ENCODE data around the gene TMPRSS3.
A peak's percentile ranks its signal among the peaks of the same experiment; 100 is the strongest.

TMPRSS3 gene

DNA sequence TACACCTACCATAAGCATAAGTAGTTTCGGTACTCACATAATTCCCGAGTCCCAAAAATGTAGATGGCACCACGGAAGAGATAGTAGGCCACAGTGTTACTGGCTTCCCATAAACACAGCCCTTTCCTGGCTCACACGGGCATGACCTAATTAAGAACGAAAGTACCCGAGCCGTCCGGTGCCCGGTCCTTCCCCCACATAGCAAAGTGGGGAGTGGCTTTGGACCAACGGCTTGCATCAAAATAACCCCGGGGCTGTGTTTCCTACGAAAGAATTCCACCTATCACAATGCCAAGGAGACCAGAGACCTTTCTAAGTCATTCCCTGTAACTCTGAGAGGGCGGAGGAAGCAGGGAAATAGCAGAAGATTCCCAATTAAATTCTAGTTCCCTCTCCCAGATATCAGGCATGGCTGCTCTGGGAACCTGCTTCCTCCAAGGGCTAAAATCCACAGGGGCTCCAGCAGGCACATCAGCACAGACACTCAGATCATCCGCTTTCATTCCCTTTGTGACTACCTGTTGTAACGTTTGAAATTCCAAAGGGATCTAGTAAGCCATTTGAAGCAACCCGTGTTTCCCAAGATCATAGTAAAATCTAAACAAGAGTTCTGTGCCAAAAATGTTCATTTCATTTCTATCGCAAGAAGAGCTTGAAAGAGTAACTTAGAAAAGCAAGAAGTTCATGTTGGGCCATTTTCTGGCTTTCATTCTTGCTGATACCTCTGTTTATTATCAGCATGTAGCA lies at the start of gene TMPRSS3:
Gene TMPRSS3, minus strand, starts transcription at position 148 of the 747 bp plus-strand sequence. CDS start 635 bp downstream, outside the sequence.
- DNase-seq (ENCODE audit: low read depth): no peak

DNA sequence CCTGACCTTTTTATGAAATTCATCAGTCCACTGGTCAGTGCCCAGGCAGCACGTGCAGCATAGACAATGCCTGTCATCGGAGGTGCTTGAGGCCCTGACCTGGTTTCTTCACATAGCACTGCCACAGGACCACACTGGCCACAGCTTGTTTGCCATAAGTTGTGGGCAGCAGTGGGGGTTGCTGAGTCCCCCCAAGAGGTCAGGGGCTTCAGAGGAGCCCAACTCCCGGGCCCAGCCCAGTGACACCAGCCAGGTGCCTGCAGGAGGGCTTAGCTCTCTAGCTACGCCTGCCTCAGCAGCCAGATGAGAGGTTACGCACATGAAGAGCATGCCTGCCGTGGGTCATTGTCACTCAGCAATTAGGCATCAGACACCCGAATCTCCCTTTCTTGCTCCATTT lies 49.5 kb upstream of the TMPRSS3 start:
- no peak for DNase-seq (ENCODE audit: low read depth)

DNA sequence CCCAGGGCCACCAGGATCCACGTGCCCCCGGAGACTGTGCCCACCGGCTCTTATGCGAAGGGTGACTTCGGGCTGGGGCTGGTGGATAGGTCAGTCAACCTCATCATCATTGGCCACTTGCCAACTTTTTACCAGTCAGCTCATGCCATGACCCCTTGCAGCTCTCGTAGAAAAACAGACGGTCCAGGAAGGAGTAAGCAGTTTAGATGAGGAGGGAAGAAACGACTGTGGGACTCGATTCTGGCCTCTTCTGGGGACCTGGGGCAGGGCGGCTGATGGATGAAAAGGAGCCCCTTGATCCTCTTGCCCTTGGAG lies 48.9 kb upstream of the TMPRSS3 start:
- DNase-seq (ENCODE audit: low read depth): no peak

DNA sequence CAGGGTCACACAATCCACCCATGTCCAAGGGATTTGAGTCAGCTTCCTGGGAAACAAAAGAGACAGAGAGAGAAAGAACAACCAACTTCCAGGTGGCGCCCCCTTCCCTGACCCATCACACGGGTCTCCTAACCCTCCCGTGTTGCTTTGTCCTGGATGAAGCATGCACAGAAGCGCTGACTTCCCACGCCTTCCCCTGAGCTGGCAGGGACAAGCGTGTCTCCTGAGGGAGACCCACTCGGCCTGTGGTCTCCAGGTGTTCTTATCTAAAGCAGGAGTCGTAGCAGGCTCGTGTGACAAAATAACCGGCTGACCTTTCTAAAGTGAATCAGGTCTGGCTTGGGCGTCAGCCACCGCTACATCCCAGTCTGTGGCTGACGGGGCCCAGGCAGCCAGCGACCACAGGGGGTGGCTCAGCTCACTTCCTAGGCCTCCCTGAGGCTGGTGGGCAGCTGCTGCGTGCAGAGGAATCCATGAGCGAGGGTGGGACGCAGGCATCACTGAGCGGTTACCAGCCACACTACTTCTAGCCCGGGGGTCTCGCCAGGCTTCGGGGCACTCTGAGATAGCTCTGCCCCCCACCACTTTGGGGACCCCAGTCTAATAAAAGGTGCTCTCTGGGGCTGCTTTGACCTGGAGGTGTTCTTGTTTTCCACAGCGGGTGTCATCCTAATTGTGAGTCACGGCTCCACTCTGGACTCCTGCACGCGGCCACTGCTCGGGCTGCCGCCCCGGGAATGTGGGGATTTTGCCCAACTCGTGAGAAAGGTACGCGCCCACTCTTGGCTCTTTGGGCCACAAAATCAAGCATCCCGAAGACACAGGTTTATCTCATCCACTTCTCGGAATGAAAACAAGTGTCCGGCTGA lies 48.3 kb upstream of the TMPRSS3 start:
- DNase-seq (ENCODE audit: low read depth): no peak

DNA sequence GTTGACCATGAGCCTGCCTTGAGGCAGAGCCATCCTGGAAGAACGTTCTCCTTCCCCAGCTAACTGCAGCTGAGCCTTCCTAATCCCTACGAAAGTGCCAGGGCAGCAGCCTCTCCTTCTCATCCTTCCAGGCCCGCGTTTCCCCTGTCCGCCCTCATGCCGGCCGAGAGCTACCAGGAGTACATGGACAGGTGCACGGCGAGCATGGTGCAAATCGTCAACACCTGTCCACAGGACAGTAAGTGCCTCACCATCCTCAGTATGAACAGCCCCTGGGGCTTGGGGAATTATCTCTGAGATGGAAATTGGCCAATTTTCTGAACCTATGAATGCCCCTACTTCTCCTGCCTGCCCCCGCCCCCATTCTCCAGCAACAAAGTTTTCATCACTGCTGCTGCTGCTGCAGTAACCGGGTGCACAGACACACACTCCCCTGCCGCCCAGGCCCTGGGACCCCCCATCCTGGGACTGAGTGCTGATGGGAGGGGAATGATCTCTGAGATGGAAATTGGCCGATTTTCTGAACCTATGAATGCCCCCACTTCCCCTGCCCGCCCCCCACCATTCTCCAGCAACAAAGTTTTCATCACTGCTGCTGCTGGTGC lies 47.4 kb upstream of the TMPRSS3 start:
- no peak for DNase-seq (ENCODE audit: low read depth)

DNA sequence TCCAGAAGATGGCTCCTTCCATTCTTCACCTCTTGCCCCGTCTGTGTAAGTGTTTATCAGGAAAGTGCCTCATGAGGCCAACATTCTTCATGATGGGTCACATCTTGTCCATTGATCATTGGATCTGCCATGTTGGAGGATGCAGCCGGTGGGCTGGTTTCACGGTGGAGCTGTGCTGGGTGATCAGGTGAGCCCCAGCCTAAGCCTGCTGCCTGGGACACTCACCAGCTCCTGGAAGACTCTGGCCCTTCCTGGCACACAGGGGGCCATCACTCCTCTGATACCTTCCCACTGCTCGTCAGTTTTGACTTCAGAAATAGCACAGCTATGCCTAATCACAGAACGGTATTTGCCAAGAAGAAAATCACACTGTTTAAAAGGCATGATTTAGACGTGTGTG lies 46.1 kb upstream of the TMPRSS3 start:
- no peak for DNase-seq (ENCODE audit: low read depth)

DNA sequence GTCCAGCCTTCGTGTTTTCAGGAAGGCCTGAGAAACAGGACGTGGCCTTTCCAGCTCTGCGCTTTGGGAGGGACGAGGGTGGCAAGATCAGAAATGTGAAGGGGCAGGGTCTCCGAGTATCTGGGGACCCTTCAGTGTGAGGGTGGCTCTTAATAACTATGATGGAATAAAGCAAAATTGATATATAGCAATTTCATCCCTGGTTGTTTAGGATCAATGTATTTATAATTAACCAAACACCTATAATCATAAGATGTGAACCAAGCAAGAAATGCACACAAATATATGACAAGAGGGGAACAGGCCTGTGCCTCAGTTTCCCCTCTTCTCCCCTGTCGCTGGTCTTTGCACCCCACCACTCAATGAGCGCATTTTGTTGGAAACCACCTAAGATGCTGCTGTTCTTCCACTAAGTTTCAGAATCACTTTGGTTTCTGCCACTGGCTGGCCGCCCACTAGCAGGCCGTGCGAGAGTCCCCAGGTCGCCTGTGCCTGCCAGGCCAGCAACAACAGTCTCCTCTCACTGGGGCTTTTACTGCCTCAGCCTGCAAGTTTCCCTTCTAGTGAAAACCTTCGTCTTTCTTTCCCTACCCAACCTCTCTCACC lies 44.4 kb upstream of the TMPRSS3 start:
- DNase-seq (ENCODE audit: low read depth): no peak

DNA sequence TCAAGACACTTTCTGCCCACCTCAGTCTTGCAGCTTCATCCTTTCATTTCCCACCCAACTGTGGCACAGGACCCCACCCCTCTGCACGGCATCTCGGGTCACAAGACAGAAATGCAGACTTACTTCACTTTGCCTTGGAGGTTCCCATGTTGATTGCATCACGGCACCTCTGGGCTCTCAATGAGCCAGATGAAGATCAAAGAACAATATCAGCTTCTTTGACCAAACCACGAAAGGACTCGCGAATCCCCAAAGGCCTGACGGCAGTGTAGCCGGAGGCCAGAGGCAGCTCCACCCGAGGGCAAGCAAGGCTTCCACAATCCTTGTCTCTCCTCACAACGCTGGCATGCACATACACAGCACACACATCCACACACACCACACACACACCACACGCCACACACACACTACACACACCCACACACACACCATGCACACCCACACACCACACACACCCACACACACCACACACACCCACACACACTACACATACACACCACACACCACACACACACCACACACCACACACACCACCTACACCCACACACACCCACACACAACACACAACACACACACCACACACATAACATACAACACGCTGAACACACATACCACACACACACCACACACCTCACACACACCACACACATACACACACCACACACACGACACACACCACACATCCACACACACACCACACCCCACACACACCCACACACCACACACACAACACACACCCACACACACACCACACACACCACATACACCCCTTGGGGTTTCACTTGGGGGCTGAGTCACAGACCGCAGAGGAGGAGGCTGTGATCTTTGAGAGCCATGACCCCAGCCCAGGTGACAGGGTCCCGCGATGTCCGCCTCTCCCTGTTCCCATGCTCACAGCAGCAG lies 43.7 kb upstream of the TMPRSS3 start:
- peak; percentile 38 for DNase-seq (ENCODE audit: low read depth)

DNA sequence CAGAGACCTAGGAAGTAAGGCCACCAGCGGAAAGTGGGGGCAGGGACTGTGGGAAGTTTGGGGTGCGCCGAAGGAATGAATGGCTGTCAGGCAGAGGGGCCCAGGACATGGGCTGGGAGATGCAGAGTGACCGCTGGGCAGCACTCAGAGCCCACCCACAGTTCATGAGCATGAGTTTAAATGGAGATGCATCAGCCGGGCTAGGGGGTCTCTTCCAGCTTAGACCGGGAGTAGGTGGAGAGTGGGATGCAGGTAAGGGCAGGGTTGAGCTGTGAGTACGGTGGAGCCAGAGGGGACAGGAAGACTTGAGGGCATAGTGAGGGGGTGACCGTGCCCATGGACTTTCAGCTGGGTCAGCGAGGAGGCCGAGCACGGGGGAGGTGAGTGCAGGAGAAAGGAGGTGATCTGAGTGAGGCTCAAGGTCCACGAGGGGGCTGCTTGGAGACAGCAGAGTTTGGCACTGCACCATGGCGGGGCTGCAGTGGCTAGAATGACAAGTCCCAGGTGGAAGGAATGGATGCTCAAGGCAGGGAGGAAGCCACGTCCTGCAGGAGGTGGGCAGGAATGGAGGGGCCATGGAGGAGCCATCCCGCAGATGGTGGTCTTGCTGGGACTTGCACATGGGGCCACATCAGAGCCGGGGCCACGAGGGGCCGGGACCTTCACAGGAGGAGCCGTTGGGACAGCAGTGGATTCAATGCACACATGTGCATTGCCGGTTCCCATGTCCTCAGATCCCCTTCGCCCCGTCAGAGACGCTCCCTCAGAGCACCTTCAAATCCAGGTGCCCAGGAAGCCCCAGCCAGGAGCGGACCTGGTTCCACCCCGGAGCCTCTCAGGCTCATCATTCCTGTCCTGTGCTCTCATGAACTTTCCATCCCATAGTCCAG lies 42.7 kb upstream of the TMPRSS3 start:
- no peak for DNase-seq (ENCODE audit: low read depth)

DNA sequence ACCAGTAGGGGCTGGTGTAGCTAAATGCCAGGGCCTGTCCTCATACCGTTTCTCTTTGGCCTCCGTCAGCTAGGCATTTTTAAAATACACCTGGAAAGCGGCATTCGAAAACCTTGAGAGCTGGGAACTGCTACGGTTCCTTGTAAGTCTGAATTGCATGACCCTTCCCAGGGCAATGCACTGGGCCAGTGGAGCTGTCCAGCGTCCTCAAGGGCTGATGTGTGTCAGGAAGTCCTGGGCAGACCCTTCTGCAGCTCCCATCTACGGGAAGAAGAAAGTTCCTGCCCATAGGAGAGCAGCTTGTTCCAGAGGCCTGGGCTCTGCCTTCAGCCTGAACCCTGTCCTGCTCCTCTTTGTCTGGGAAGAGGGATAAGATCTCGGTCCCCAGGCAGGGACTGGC lies 41.9 kb upstream of the TMPRSS3 start:
- DNase-seq (ENCODE audit: low read depth): no peak

DNA sequence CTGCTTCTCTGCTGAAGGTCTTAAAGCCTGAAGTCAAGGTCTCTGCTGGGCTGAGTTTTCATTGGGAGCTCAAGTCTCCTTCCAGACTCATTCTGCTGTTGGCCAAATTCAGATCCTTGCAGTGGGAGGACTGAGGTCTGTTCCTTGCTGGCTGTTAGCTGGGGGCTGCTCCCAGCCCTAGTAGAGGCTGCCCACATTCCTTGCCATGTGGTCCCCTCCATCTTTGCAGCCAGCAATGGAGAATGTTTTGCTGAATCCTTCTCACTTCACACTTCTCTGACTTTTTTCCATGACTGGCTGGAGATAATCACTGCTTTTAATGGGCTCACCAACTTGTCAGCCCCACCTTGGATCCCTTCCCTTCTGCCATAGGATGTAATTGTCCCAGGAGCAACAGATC lies 41.1 kb upstream of the TMPRSS3 start:
- DNase-seq (ENCODE audit: low read depth): no peak

DNA sequence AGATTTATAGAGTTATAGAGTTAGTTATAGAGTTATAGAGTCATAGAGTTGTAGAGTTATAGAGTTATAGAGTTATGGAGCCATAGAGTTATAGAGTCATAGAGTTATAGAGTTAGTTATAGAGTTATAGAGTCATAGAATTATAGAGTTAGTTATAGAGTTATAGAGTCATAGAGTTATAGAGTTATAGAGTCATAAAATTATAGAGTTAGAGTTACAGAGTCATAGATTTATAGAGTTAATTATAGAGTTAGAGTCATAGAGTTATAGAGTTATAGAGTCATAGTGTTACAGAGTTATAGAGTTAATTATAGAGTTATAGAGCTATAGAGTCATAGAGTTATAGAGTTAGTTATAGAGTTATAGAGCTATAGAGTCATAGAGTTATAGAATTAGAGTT lies 40.0 kb upstream of the TMPRSS3 start:
- no peak for DNase-seq (ENCODE audit: low read depth)

DNA sequence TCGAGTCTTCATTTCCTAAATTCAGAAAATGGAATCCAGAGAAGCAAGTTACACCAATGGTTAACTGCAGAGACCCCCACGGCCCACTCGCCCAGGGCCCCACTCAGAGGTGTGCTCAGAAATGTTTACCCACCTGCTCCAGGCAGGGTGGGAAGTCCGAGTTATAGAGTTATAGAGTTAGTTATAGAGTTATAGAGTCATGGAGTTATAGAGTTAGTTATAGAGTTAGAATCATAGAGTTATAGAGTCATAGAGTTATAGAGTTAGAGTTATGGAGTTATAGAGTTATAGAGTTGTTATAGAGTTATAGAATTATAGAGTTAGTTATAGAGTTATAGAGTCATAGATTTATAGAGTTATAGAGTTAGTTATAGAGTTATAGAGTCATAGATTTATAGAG lies 39.5 kb upstream of the TMPRSS3 start:
- no peak for DNase-seq (ENCODE audit: low read depth)

DNA sequence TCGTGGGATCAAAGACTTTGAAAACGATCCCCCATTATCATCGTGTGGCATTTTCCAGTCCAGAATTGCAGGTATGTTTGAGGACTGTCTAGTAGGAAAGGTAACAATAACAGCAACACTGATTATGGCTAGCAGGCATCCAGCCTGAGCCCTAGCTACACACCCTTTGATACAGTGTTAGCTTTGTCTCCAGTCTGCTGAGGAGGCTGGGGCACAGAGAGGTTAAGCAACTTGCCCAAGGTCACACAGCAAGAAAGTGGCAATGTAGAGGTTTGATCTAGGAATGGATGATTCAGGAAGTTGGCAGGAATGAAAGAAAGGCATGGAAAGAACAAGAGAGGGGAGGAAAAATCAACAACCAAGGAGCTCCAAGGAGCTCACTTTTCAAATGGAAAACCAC lies 39.0 kb upstream of the TMPRSS3 start:
- DNase-seq (ENCODE audit: low read depth): no peak

DNA sequence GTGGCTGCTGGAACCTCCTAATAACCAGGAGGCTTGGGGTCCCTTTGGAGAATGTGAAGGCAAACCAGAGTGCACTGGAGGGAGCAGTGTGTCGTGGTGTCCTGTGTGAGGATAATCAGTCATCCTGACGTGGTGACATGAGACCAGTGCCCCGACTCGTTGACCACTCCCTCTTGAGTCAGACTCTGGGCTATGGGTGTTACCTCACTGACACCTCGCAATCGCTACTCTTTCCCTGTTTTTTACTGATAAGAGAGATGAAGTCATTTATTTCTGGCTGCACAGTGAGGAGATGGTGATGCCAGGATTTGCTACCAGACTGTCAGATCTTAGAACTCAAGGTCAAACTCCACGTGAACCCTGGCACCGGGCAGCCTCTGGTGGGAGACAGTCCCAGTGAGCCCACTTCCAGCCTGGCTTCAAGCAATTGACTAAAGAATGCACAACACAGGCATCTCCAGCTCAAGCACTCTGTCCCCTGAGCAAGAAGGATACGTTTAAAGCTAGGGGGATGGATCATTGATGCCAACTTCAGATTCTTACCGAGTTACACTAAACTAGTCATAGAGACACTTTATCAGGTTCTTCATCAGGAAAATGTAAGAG lies 38.2 kb upstream of the TMPRSS3 start:
- no peak for DNase-seq (ENCODE audit: low read depth)

DNA sequence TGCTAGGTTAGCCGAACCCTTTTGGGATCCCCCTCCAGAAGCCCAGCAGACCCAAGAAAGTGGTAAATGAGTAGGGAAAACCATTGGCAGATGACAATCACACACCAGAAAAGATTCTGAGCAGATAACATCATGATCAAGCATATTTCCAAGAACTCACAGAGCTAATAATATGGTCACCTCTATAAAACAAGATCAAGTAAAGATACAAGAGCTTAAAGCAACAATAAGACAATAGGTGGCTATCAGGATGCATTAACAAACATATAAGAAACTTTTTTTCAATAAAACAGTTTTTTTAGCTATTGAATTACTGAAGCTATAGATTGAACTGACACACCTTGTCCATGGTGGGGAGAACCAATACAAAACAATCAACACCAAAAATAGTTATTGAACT lies 36.8 kb upstream of the TMPRSS3 start:
- no peak for DNase-seq (ENCODE audit: low read depth)

DNA sequence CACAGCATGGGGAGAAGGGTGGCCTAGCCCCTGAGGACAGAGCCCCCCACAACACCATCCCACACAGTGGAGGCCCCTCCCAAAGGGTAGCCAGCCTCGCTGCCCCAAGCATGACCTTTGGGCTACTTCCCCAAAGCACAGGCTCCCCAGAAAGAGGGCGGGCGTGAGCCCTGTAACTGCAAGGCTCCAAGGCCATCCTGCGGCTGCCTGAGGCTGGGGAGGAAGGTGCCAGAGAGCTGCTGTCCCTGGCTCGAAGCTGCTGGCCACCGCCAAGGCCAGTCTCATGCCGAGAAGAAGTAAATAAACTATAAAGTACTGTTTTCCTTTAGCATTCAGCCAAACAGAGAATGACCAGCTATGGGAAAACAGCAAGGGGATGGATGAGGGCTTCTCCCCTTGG lies 35.3 kb upstream of the TMPRSS3 start:
- no peak for DNase-seq (ENCODE audit: low read depth)

DNA sequence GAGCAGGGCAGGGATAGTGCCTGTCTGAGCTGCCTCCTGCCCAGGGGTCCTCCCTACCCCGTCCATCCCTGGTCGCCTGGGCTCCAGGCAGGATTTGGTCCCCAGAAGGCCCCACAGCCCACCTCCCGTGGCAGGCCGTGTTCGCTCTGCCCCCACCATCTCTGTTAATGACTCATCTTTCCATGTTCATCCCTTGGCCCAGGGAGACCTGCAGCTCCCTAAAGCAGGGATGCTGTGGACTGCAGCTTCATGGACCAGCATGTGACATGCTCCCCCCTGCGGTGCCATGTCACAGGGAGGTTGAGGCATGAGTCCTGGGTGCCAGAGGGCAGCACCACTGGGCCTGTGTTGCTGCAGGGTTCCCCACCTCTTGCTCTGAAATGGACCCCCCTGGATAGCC lies 34.7 kb upstream of the TMPRSS3 start:
- no peak for DNase-seq (ENCODE audit: low read depth)

DNA sequence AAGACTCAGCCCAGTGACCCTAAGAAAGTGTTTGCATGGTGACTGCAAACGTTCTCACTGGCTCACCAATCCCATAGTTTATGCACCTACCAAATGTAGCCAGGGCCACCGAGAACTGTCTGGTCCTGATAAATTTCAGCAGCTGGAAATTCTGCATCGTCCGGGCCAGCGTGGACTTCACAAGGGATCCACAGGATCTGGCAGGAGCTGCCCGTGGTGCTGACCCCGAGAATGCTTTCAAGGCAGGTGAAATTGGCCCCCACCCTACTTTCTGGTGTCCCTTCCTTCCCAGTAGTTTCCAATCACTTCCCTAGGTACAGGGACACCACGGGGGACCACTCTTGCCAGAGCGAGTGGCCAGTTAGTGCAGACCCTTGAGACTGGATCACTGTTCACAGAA lies 34.0 kb upstream of the TMPRSS3 start:
- DNase-seq (ENCODE audit: low read depth): no peak

DNA sequence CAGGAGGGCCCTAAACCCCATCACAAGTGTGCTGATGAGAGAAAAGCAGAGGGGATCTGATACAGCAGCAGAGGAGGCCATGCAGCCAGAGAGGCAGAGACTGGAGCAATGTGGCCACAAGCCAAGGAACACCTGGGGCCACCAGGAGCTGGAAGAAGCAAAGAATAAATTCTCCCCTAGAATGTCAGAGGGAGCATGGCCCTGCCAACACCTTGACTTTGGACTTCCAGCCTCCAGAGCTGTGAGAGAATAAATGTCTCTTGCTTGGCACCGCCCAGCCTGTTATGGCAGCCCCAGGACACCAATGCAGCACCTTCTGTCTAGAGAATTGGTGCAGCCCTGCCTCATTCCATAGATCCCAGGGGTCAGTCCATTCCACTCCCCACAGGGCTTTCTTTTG lies 33.2 kb upstream of the TMPRSS3 start:
- DNase-seq (ENCODE audit: low read depth): no peak
